ENCODE measurements around the gene ZNF579.

DNA sequence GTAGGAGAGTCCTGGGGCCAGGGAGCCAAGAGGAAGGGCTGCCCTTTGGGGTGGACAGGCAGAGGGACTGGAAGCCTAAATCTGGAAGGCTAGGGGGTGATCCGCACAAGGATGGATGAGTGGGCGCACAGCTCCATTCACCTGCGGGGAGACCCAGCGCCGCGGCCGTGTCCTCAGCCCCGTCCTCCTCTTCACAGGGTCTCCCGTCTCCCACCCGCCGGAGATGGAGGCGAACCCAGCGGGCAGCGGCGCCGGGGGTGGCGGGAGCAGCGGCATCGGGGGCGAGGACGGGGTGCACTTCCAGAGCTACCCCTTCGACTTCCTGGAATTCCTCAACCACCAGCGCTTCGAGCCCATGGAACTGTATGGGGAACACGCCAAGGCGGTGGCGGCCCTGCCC, 32.7 kb upstream of the ZNF579 start:
- TF ChIP-seq CTCF (IDR thresholded peaks at IDR 0.05; ENCODE audit: insufficient read depth, low read depth, low read length), result no peak
- TF ChIP-seq EZH2 (IDR thresholded peaks at IDR 0.05; ENCODE audit: insufficient read depth, low read length), result no peak

Data from astrocyte (in vitro differentiated cells and primary cell).